ENCODE measurements around the gene DMRTB1.

DNA sequence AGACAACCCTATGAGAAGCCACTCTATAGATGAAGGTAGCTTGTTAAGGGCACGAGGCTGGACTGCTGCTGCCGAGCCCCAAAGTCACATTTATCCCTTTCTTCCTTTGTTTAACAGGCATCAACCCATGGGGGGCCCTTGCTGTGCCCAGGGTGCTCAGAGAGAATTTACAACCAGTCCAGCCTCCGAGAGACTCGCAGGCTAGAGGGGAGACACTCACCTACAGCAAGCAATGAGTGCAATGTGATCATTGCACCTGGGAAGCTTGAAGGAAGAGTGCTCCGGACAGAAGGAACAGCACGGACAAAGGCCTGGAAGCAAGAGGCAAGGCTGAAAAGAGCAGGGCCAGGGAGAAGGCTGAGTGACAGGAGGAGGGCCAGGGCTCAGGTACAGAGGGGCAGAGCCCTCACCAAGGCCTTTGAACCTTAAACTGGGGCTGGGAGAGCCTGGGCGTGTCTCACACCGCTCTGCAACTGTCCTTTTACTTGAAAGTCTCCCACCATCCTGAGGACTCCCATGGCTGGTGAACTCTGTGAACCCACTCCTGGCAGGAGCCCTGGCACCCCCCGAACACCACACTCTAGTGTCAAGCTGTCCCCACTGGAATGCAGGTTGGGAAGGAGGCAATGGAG lies 27.3 kb downstream of the DMRTB1 start:
- TF ChIP-seq POLR2A (IDR thresholded peaks at IDR 0.05), result no peak
- TF ChIP-seq, protein P1, sequence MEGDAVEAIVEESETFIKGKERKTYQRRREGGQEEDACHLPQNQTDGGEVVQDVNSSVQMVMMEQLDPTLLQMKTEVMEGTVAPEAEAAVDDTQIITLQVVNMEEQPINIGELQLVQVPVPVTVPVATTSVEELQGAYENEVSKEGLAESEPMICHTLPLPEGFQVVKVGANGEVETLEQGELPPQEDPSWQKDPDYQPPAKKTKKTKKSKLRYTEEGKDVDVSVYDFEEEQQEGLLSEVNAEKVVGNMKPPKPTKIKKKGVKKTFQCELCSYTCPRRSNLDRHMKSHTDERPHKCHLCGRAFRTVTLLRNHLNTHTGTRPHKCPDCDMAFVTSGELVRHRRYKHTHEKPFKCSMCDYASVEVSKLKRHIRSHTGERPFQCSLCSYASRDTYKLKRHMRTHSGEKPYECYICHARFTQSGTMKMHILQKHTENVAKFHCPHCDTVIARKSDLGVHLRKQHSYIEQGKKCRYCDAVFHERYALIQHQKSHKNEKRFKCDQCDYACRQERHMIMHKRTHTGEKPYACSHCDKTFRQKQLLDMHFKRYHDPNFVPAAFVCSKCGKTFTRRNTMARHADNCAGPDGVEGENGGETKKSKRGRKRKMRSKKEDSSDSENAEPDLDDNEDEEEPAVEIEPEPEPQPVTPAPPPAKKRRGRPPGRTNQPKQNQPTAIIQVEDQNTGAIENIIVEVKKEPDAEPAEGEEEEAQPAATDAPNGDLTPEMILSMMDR (IDR thresholded peaks at IDR 0.05), result no peak

Measured in Peyer's patch (tissue), 4 donors.